Measurements from ENCODE around the gene CLDN8.

The CLDN8 gene

GRCh38 chr21:30194701-30195299, 21.1 kb downstream of the CLDN8 start:
- FAIRE-seq = no peak

- FAIRE-seq = no peak
Observed at GRCh38 chr21:30193201-30193600, 22.7 kb downstream of the CLDN8 start.

DNA sequence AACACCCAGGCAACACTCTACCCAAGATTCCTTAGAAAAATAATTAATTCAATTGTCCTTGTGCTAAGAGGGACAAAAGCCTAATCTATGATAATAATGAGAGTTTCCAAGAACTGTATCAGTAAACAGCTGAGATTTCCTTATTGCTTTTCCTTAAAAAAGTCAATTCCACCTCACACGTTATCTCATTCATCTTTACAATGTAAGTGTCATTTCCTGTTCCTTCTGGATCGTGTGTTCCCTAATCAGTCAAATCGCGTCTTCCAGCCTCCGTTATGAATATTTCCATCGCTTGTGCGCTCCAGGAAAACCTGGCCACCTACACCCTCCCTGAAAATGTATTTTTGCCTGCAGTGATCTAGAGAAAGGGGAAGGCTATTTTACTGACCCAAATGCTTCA, 25.3 kb downstream of the CLDN8 start:
- no peak for FAIRE-seq

DNA sequence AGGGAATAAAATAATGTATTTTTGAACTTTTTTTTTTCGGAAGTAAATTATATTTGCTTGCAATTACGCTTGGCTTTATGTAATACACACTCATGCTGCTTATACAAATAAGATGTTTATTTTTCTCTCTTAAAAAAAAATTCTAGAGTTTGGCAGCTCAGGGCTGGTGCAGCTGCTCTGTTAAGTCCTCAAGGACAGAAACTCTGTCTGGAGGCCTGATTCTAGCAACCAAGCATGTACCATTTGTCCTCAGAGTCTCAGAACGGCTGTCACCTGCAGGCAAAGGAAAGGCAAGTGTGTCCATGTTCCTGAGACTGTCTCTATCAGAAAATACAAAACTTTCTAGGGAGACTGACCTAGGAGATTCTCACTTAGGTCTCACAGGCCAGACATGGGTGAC, 26.1 kb downstream of the CLDN8 start:
- no peak for FAIRE-seq

DNA sequence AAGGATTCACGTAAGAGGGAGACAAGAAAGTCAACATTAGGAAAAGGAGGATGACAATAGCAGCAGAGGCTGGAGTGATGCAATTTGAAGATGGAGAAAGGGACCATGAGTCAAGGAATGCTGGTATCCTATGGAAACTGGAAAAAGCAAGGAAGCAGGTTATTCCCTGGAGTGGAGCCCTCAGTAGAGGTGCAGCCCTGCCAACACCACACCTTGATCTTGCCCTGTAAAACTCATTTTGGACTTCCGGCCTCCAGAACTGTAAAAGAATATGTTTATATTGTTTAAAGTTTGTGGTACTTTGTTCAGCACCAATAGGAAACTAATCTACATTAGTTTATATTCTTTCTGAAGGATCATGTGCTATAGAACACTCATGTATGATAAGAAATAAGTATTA, 29.7 kb downstream of the CLDN8 start:
- no peak for FAIRE-seq

- FAIRE-seq = no peak
Observed at GRCh38 chr21:30168086-30168485, 47.8 kb downstream of the CLDN8 start.

- FAIRE-seq = no peak
Observed at GRCh38 chr21:30166705-30167104, 49.2 kb downstream of the CLDN8 start, which contains the start of gene CLDN17. Gene CLDN17, minus strand, starts transcription at chr21:30166805. Its CDS starts 188 bp downstream, at chr21:30166617.

DNA sequence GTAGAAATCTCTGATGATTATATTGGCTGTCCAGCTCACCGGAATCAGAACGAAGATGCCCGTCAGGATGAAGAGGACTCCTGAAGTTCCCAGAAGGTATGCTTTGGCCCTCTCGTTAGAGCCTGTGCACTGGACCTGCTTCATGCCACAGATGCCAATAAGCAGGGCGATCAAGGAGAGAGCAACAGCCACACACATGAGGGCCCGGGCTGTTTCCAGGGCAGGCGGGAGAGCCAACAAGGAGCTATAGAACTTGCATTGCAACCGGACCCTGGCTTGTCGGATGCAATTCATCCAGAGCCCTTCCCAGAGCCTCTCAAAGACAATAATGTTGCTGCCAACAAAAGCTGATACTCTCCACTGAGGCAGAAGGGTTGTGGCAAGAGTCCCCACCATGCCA, 49.7 kb downstream of the CLDN8 start:
- no peak for FAIRE-seq

DNA sequence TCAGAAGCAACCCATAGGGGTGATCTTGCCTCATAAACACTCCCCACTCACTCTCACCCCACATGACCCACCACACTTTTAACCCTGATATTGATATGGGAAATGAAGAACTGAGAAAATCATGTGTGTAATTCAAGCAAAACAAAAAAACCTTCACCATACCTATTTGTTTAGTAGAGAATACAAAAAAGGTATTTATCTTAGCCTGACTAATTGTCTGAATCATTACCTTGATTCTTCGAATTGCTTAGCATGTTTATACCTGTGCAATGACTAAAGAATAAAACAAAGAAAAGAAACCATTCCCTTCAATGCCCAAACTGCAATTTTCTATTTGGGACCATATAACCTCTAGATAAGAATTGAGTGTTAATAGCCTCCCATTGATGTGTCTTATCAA, 51.1 kb downstream of the CLDN8 start:
- FAIRE-seq = no peak
